ENCODE results near the gene PLCD3.

GRCh38 chr17:45102856-45103255, 29.5 kb downstream of the PLCD3 start:
- TF ChIP-seq CTCF (conservative IDR thresholded peaks at IDR 0.05 in 1 of 2, IDR thresholded peaks at IDR 0.05 in 1 of 2; ENCODE audit: extremely low read depth in 1 of 2, insufficient read depth in 1 of 2, low read depth in 1 of 2, low read length in 2 of 2) (no peak), EZH2 (IDR thresholded peaks at IDR 0.05; ENCODE audit: borderline replicate concordance, low read length) (no peak)

Data from mammary epithelial cell (primary cell).